Lung (tissue), 16 donors: ENCODE results near the gene RSPO4. TPM values are rescaled to one million over a fixed set of nuclear protein-coding genes. Genes with fewer than 3 reads are reported as not detected.

Source experiments
- ATAC-seq: fragments of 200-7000 bp; cut with Tn5 transposase; one replicate; pipeline ENCODE4 v1.9.1; 2020; ENCODE audit warnings: moderate number of reproducible peaks; ENCODE audit not compliant: insufficient read depth, low FRiP score
- DNase-seq, 3 donors: peaks; one replicate each; pipeline ENCODE4 v3.0.0-alpha.2; 2013 to 2017
- H3K27ac ChIP-seq, 2 donors: one replicate each; pipeline ENCODE4 v1.5.1; 2013; ENCODE audit warnings: mild to moderate bottlenecking in 2 of 2, moderate library complexity in 2 of 2, control low read depth in 1 of 2, inconsistent platforms in 1 of 2, low read depth in 1 of 2, low read length in 1 of 2
- H3K27me3 ChIP-seq, 3 donors: one replicate each; pipeline ENCODE4 v1.5.1; 2013; ENCODE audit warnings: low read length in 2 of 3; ENCODE audit not compliant: control insufficient read depth in 3 of 3, insufficient read depth in 3 of 3
- H3K36me3 ChIP-seq, 4 donors: one replicate each; pipeline ENCODE4 v1.5.1; 2013; ENCODE audit warnings: low read length in 4 of 4, mild to moderate bottlenecking in 1 of 4, moderate library complexity in 1 of 4; ENCODE audit not compliant: control insufficient read depth in 4 of 4, insufficient read depth in 4 of 4
- H3K4me1 ChIP-seq, 5 donors: one replicate each; pipeline ENCODE4 v1.5.1; 2013; ENCODE audit warnings: low read length in 5 of 5, mild to moderate bottlenecking in 2 of 5, moderate library complexity in 1 of 5; ENCODE audit not compliant: control insufficient read depth in 5 of 5, insufficient read depth in 5 of 5
- H3K4me3 ChIP-seq: one replicate; pipeline ENCODE4 v1.5.1; 2013; ENCODE audit warnings: mild to moderate bottlenecking, control low read depth, moderate library complexity
- H3K9ac ChIP-seq, 2 donors: one replicate each; pipeline ENCODE4 v1.5.1; 2013; ENCODE audit warnings: low read length in 2 of 2, control low read depth in 1 of 2; ENCODE audit not compliant: insufficient read depth in 1 of 2
- H3K9me3 ChIP-seq, 4 donors: one replicate each; pipeline ENCODE4 v1.5.1; 2013; ENCODE audit warnings: low read length in 3 of 4, mild to moderate bottlenecking in 1 of 4, moderate library complexity in 1 of 4; ENCODE audit not compliant: control insufficient read depth in 4 of 4, insufficient read depth in 3 of 4
- WGBS, 2 donors: extraction: QIAGEN DNeasy Blood & Tissue Kit; methylation state at CpG; one replicate each; pipeline ENCODE4 v1.1.7; 2013; 5-methylcytosine and 5-hydroxymethylcytosine counted together
- long read RNA-seq, 5 donors: transcript quantifications; one replicate each; lab custom pipeline, GENCODE V29; 2026
- polyA plus RNA-seq, 2 donors: library from polyadenylated mRNA; stranded (reverse); fragments of 200-250 nt; gene quantifications; one replicate each; pipeline ENCODE4 v1.2.1, GENCODE V29; 2013
- total RNA-seq, 2 donors: library from RNA; depleted of rRNA in 1 of 2; stranded (reverse); fragments of >200 nt in 1 of 2; gene quantifications; one replicate each; pipeline ENCODE4 v1.2.1, GENCODE V29; 2014 to 2021
- TF ChIP-seq, protein P1 (sequence below): IDR thresholded peaks from 2 replicates; pipeline ENCODE4 v1.5.1; 2012; ENCODE audit warnings: mild to moderate bottlenecking; ENCODE audit errors: control extremely low read depth, extremely low read depth
- donor health status: control.
- donor health status: control.
- donor health status: Bipolar disorder and iron deficiency.
- donor health status: healthy.
- donor health status: DM: yes; HTN: yes; CAD: no.

Gene RSPO4
- total RNA-seq (1 to 10 TPM in 1 of 2 donors, under 1 TPM in 1; 1.00 to 7.4 TPM), polyA plus RNA-seq (1 to 10 TPM; 2.4 to 2.6 TPM)
- long read RNA-seq, donor 1, partial matches to known transcripts, result 0 of 2 reads
- long read RNA-seq, donor 1, other reads (novel, unspliced or antisense), result 0 of 2 reads
- long read RNA-seq, donor 2, result 0 reads
- long read RNA-seq, donor 3, result 0 reads
- long read RNA-seq, donor 4, result 0 reads
- long read RNA-seq, donor 5, result 0 reads

DNA sequence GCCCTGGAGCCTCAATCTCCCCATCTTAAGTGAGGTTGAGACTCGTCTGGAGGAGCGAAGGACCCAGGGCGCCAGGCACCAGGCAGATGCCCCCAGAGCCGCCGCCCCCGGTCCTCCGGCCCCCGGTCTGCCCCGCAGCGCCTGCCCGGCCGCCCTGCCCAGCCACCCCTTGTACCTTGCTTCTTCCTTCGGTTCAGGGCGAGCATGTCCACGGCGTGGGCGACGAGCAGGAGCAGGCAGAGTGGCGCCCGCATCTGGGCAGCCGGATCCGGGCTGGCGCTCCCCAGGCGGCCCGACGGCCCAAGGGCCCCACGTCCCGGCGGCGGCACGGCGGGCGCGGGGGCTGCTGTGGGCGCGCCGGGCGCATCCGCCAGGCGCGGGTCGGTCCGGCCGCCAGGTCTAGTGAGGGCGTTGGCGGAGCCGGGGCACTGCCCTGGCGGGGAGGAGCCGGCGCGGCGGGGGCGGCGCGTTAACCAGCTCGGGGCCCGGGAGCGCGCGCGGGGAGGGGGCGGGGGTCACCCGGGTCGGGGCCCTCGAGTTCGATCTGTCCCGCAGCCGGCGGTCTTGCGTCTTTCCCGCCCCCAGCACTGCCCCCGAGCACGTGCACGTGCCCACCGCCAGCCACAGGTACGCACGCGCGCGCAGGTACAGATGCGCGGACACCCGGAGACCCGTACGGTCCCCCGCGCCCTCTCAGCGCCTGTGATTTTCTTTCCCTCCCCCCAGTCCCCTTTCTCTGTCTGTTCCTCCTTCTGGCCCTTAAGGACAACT lies at the start of gene RSPO4:
TSS of gene RSPO4 (minus strand) at position 401 of the 771 bp plus-strand sequence. CDS start at position 254, 147 bp downstream.
- 4 to 5% methylated on average over 49 to 88 of the region's 88 CpGs for WGBS, 2 donors
- H3K27me3 ChIP-seq, result peaks cover 7 to 16% (median 11%) of the 10 kb centered on the region in 3 donors
- H3K4me1 ChIP-seq, result peaks cover 0 to 17% (median 5%) of the 10 kb centered on the region in 5 donors
- no peak within 1 kb of the TSS for H3K9ac ChIP-seq
- TF ChIP-seq, protein P1, sequence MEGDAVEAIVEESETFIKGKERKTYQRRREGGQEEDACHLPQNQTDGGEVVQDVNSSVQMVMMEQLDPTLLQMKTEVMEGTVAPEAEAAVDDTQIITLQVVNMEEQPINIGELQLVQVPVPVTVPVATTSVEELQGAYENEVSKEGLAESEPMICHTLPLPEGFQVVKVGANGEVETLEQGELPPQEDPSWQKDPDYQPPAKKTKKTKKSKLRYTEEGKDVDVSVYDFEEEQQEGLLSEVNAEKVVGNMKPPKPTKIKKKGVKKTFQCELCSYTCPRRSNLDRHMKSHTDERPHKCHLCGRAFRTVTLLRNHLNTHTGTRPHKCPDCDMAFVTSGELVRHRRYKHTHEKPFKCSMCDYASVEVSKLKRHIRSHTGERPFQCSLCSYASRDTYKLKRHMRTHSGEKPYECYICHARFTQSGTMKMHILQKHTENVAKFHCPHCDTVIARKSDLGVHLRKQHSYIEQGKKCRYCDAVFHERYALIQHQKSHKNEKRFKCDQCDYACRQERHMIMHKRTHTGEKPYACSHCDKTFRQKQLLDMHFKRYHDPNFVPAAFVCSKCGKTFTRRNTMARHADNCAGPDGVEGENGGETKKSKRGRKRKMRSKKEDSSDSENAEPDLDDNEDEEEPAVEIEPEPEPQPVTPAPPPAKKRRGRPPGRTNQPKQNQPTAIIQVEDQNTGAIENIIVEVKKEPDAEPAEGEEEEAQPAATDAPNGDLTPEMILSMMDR, result no peak
- H3K9me3 ChIP-seq, result peaks cover 0 to 5% (median 0%) of the 10 kb centered on the region in 4 donors
- no peak within 1 kb of the TSS for H3K27ac ChIP-seq
- no peak for DNase-seq
- no peaks in the 10 kb centered on the region for H3K36me3 ChIP-seq
- no peak within 1 kb of the TSS for H3K4me3 ChIP-seq
- no peak for ATAC-seq

DNA sequence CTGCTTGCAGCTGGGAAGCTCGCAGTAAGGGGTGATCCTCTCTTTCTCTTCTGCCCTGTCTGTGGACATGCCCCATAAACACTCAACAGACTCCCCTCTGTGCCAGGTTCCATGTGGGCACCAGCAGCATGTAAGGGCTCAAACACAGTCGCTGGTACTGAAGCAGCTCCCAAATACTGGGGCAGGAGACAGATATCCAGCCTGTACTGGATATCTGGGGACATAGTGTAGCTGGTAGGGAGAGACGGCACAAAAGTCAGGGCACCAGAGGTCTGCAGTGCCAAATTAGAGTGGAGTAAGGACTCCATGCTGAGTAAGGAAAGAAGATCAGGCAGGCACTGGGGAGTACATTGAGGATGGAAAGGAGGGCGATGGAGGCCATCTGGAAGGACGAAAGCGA lies 48.3 kb upstream of the RSPO4 start:
- Histone ChIP-seq H3K4me3 (no peak overlapping the region), H3K36me3 (no peaks in the 10 kb centered on the region), H3K27me3 (no peaks in the 10 kb centered on the region), H3K9me3 (peaks cover 0 to 5% (median 0%) of the 10 kb centered on the region in 4 donors), H3K4me1 (no peaks in the 10 kb centered on the region), H3K9ac (no peak overlapping the region), H3K27ac (no peak overlapping the region)
- TF ChIP-seq, protein P1, result no peak
- DNase-seq (no peak), ATAC-seq (no peak)
- 85 to 88% methylated on average over 6 of the region's 6 CpGs for WGBS, 2 donors

DNA sequence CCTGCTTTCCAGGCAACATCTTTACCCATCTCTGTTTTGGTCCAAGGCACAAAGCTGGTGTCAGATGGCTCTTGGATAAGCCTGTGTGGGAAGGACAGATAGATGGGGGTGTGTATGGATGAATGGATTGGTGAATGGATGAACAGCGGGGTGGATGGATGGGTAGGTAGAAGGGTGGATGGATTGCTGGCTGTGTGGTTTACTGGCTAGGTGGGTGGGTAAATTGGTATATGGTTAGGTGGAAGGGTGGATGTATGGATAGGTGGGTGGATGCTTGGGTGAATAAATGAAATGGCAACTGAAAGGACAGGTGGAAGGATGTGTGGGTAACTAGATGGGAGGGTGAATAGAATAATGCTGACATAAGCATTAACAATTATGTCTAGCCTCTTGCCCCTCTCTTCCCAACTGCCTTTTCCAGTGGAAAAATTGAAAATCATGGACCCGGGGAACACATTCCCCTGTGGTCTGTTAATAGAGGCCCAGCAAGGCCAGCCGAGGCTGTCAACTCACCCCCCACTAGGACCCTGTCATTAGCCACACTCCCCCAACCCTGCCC lies 43.8 kb upstream of the RSPO4 start:
- H3K9me3 ChIP-seq, result peaks cover 0 to 5% (median 0%) of the 10 kb centered on the region in 4 donors
- ATAC-seq (no peak), DNase-seq (no peak)
- H3K27me3 ChIP-seq, result no peaks in the 10 kb centered on the region
- TF ChIP-seq, protein P1, result no peak
- 94% methylated on average over 3 of the region's 3 CpGs for WGBS, 2 donors
- no peaks in the 10 kb centered on the region for H3K4me1 ChIP-seq
- H3K36me3 ChIP-seq, result no peaks in the 10 kb centered on the region
- no peak overlapping the region for H3K4me3 ChIP-seq
- H3K9ac ChIP-seq, result no peak overlapping the region
- no peak overlapping the region for H3K27ac ChIP-seq
